ENCODE measurements around the gene ITPR1. TPM values are rescaled to one million over a fixed set of nuclear protein-coding genes. Genes with fewer than 3 reads are reported as not detected.

ITPR1 gene
- total RNA-seq, 4 donors from 2014 or later = 12.1 to 68.7 (median 25.6) TPM

DNA sequence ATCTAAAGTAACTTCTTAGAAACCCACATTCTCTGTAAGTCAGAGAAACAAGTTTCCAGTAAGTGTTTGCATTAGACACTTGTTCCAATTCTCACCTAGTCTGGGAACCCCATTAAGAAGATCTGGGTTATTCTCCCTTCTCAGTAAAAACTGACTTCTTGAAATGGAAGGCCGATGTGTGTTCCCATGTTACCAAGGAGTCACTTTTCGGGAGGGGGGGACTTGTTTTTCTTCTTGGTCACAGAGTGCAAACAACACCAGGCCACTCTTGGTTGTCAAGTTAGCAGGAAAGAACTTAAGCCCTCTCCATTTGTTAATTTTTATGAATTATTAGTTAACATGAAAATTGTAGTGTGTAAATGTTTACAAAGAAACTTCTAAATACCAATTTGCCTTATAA, 55.6 kb downstream of the ITPR1 start:
- Histone ChIP-seq H3K36me3 (no peaks in the 10 kb centered on the region), H3K9me3 (no peaks in the 10 kb centered on the region), H3K4me3 (no peak overlapping the region), H3K27me3 (no peaks in the 10 kb centered on the region), H3K4me1 (peaks cover 0 to 21% (median 5%) of the 10 kb centered on the region in 3 donors), H3K27ac (no peak overlapping the region)
- DNase-seq = no peak
- 68 to 92% methylated on average over 2 of the region's 2 CpGs for WGBS, 2 donors
- TF ChIP-seq, protein P1, sequence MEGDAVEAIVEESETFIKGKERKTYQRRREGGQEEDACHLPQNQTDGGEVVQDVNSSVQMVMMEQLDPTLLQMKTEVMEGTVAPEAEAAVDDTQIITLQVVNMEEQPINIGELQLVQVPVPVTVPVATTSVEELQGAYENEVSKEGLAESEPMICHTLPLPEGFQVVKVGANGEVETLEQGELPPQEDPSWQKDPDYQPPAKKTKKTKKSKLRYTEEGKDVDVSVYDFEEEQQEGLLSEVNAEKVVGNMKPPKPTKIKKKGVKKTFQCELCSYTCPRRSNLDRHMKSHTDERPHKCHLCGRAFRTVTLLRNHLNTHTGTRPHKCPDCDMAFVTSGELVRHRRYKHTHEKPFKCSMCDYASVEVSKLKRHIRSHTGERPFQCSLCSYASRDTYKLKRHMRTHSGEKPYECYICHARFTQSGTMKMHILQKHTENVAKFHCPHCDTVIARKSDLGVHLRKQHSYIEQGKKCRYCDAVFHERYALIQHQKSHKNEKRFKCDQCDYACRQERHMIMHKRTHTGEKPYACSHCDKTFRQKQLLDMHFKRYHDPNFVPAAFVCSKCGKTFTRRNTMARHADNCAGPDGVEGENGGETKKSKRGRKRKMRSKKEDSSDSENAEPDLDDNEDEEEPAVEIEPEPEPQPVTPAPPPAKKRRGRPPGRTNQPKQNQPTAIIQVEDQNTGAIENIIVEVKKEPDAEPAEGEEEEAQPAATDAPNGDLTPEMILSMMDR (IDR thresholded peaks at IDR 0.05) = no peak
- no peak for TF ChIP-seq POLR2A (IDR thresholded peaks at IDR 0.05)
- intact Hi-C loops (cut with DNase I) = no loop called here

DNA sequence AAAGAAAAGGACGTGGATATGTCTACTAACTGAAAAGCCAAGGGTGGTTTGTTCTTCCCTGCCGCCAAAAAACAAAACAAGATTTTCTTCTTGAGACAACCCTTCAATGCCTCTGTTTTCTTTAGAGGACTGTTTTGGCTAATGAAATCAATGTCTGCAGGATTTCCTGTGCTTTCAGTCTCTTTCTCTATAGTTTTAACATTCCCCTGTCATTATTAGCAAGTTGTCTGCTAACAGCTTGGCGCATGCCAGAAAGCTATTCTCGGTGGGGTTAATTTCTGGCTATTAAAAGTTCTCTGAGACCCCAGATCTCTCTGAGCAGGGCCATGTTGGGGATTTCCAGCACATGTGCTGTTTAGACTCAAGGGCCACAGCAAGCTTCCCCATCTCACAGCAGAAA, 56.7 kb downstream of the ITPR1 start:
- 68 to 71% methylated on average over 4 of the region's 4 CpGs for WGBS, 2 donors
- Histone ChIP-seq H3K27me3 (no peaks in the 10 kb centered on the region), H3K4me3 (no peak overlapping the region), H3K4me1 (peaks cover 0 to 21% (median 5%) of the 10 kb centered on the region in 3 donors), H3K27ac (peak overlapping the region in 2 of 4 donors; percentile 2 to 5), H3K36me3 (no peaks in the 10 kb centered on the region), H3K9me3 (no peaks in the 10 kb centered on the region)
- intact Hi-C loops (cut with DNase I) = no loop called here
- TF ChIP-seq POLR2A (IDR thresholded peaks at IDR 0.05) = no peak
- TF ChIP-seq, protein P1 (IDR thresholded peaks at IDR 0.05) = no peak
- DNase-seq = no peak

DNA sequence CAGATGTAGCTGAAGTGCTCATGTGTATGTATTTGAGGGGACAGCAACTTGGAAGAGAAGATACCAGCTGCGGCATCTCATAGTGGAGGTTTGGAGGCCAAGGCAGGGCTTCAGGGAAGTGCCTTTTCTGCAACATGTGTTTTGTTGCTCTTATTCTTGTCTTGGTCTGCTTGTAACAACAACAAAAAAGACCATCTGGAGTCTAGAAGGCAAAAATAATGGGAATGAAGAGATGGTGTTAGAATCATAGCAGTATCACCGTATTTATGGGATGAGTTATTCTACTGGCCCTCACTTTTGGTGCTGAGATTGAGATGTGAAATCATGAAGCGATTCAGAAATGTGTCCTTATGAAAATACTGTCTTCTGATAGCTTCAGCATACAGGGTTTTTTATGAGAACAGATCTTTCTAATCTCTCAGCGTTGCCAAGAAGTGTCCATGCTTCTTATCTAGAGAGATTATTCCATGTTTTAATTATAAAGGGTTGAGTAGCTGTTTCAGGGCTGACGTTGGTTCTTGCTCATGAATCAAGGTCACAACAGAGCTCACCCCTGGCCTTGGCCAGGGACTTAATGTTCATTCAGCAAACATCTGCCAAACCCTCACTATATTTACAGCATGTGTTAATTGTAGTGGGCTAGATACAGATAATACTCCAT, 58.0 kb downstream of the ITPR1 start:
- 63 to 76% methylated on average over 5 of the region's 5 CpGs for WGBS, 2 donors
- Histone ChIP-seq H3K4me1 (peaks cover 0 to 21% (median 5%) of the 10 kb centered on the region in 3 donors), H3K27me3 (no peaks in the 10 kb centered on the region), H3K4me3 (no peak overlapping the region), H3K27ac (peak overlapping the region in 3 of 4 donors; percentile 45 to 55 (median 49)), H3K9me3 (no peaks in the 10 kb centered on the region), H3K36me3 (no peaks in the 10 kb centered on the region)
- intact Hi-C loops (cut with DNase I) = no loop called here
- DNase-seq = no peak
- TF ChIP-seq POLR2A (IDR thresholded peaks at IDR 0.05) = no peak

DNA sequence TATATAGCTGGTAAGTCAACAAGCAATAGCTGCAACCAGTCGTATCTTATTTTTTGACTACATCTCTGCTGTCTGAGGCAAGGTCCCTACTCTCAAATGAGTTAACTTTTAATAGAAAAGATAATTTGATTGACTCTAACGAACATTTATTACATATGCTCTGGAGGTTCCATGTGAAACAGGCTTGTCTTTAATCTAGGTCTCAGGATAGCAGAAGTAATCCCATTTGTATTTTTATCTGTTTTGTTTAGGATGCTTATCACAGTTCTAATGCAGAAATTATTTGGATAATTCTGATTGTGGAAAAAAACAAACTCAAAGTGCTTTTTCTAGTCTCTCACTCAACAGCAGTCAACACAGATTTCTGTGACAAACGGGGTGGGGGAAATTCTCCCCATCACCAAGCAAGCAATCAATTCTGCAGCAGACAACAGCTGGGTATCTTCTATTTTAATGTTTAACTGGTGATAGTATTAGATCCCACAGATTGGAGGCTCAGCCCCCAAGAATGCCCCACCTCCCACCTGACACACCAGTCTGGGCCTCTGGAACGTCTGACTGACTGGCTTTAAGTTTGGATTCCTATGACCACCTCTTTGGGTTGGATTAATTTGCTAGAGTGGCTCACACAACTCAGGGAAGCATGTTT, 58.8 kb downstream of the ITPR1 start:
- Histone ChIP-seq H3K4me1 (peaks cover 0 to 21% (median 5%) of the 10 kb centered on the region in 3 donors), H3K9me3 (no peaks in the 10 kb centered on the region), H3K27ac (peak overlapping the region in 2 of 4 donors; percentile 49 to 55), H3K27me3 (no peaks in the 10 kb centered on the region), H3K4me3 (no peak overlapping the region), H3K36me3 (no peaks in the 10 kb centered on the region)
- TF ChIP-seq POLR2A (IDR thresholded peaks at IDR 0.05) = no peak
- TF ChIP-seq, protein P1 (IDR thresholded peaks at IDR 0.05) = no peak
- no peak for DNase-seq
- intact Hi-C loops (cut with DNase I) = no loop called here
- 61 to 62% methylated on average over 4 of the region's 4 CpGs for WGBS, 2 donors

DNA sequence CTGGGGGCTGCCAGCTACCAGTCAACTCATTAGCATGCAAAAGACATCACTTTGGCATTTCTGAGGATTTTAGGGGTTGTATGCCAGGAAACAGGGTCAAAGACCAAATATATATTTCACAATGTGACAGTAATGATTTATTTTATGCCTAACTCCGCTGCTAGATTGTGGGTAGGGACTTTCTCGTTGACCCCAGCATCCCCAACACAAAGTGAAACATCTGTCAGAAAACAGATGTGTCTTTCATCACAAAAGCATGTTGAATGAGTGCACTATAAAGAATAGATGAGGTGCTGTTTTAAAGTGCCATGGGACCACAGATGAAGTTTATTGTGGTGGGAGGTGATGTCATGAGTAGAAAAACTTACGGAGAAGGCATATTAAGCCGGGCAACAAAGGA, 59.7 kb downstream of the ITPR1 start:
- H3K36me3 ChIP-seq = no peaks in the 10 kb centered on the region
- intact Hi-C loops (cut with DNase I) = no loop called here
- H3K4me1 ChIP-seq = peaks cover 0 to 21% (median 5%) of the 10 kb centered on the region in 3 donors
- no peaks in the 10 kb centered on the region for H3K27me3 ChIP-seq
- no peak overlapping the region for H3K4me3 ChIP-seq
- WGBS, 2 donors = 68 to 77% methylated on average over 4 of the region's 4 CpGs
- DNase-seq = no peak
- no peak for TF ChIP-seq POLR2A (IDR thresholded peaks at IDR 0.05)
- TF ChIP-seq, protein P1 (IDR thresholded peaks at IDR 0.05) = no peak
- H3K9me3 ChIP-seq = no peaks in the 10 kb centered on the region
- H3K27ac ChIP-seq = peak overlapping the region in 1 of 4 donors; percentile 7

All from esophagus squamous epithelium (tissue), 5 donors.